ENCODE measurements around the gene PUS10.
"Not testable (repeated sequence)": the region's sequence is repeated elsewhere in the genome, so short reads cannot be mapped to it uniquely, and the experiment has no call there.

Gene PUS10

DNA sequence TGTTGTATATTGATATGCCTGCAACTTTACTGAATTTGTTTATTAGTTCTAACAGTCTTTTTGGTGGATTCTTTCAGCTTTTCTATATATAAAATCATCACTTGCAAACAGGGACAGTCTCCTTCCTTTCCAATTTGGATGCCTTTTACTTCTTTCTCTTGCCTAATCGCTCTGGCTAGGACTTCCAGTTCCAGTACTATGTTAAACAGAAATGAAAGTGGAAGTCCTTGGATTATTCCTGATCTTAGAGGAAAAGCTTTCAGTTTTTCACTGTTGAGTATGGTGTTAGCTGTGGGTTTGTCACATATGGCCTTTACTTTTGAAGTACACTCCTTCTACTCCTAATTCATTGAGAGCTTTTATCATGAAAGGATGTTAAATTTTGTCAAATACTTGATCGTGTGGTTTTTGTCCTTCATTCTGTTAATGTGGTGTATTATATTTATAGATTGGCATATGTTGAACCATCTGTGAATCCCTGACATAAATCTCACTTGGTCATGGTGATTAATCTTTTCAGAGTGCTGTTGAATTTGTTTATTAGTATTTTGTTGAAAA lies 83.8 kb downstream of the PUS10 start:
- Histone ChIP-seq H3K27me3 (ENCODE audit: control insufficient read depth in 3 of 3, insufficient read depth in 3 of 3, low read depth in 1 of 3, low read length in 3 of 3) (no peaks in the 10 kb centered on the region), H3K18ac (ENCODE audit: low read length) (no peak overlapping the region), H3K9ac (ENCODE audit: low read depth, low read length, poor library complexity) (no peak overlapping the region), H2BK12ac (ENCODE audit: low read length) (no peak overlapping the region), H3K79me1 (ENCODE audit: low read depth, low read length) (no peaks in the 10 kb centered on the region), H2AK5ac (ENCODE audit: low read depth, low read length) (no peak overlapping the region), H3K23ac (ENCODE audit: low read depth, low read length, poor library complexity) (no peak overlapping the region), H2AFZ (ENCODE audit: low read length) (no peak overlapping the region), H2BK15ac (ENCODE audit: low read length) (no peak overlapping the region), H4K91ac (ENCODE audit: low read depth, low read length, poor library complexity) (no peak overlapping the region), H3K14ac (ENCODE audit: low read length) (no peak overlapping the region), H4K8ac (ENCODE audit: low read depth, low read length) (no peak overlapping the region), H3K27ac (replicated peaks; ENCODE audit: low read length) (no peak overlapping the region), H2BK120ac (ENCODE audit: low read depth, low read length) (no peak overlapping the region), H3K4me1 (ENCODE audit: control insufficient read depth in 2 of 2, insufficient read depth in 1 of 2, low read depth in 1 of 2, low read length in 2 of 2) (no peaks in the 10 kb centered on the region), H3K36me3 (replicated peaks in 1 of 2; ENCODE audit: control insufficient read depth in 2 of 2, insufficient read depth in 2 of 2, low read length in 2 of 2) (peaks cover 0 to 17% of the 10 kb centered on the region in 2 donors), H3K4ac (ENCODE audit: low read length) (no peak overlapping the region), H3K4me3 (ENCODE audit: low read length in 2 of 2) (no peak overlapping the region), H3K4me2 (ENCODE audit: insufficient read depth, low read length, poor library complexity, severe bottlenecking) (no peak overlapping the region), H2BK5ac (ENCODE audit: low read length) (no peak overlapping the region), H3K9me3 (replicated peaks in 1 of 2; ENCODE audit: control insufficient read depth in 2 of 2, insufficient read depth in 1 of 2, low read depth in 1 of 2, low read length in 2 of 2) (peaks cover 0 to 2% of the 10 kb centered on the region in 2 donors)
- no CpG with 5 or more reads among the region's 2 CpGs for WGBS, 2 donors (ENCODE audit: extremely low coverage in 2 of 2, insufficient read length in 2 of 2, insufficient replicate concordance in 1 of 2)
- DNase-seq (ENCODE audit: low spot score): no peak

DNA sequence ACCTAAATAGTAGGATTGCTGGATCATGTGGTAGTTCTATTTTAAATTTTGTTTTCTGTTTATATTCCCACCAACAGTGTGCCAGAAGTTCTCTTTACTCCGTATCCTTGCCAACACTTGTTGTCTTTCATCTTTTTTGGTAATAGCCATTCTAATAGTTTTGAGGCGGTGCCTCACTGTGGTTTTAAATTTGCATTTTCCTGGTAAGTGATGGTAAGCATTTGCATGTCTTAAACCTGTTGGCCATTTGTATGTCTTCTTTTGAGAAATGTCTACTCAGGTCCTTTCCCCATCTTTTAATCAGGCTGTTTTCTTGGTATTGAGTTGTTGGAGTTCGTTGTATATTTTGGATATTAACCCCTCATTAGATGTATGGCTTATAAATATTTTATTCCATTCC lies 85.1 kb downstream of the PUS10 start:
- Histone ChIP-seq H4K91ac (ENCODE audit: low read depth, low read length, poor library complexity) (no peak overlapping the region), H3K4me1 (ENCODE audit: control insufficient read depth in 2 of 2, insufficient read depth in 1 of 2, low read depth in 1 of 2, low read length in 2 of 2) (no peaks in the 10 kb centered on the region), H3K14ac (ENCODE audit: low read length) (no peak overlapping the region), H3K18ac (ENCODE audit: low read length) (no peak overlapping the region), H3K23ac (ENCODE audit: low read depth, low read length, poor library complexity) (no peak overlapping the region), H3K4me2 (ENCODE audit: insufficient read depth, low read length, poor library complexity, severe bottlenecking) (no peak overlapping the region), H3K9ac (ENCODE audit: low read depth, low read length, poor library complexity) (no peak overlapping the region), H4K8ac (ENCODE audit: low read depth, low read length) (no peak overlapping the region), H3K79me1 (ENCODE audit: low read depth, low read length) (no peaks in the 10 kb centered on the region), H2BK120ac (ENCODE audit: low read depth, low read length) (no peak overlapping the region), H3K27ac (replicated peaks; ENCODE audit: low read length) (no peak overlapping the region), H2AK5ac (ENCODE audit: low read depth, low read length) (no peak overlapping the region), H3K9me3 (replicated peaks in 1 of 2; ENCODE audit: control insufficient read depth in 2 of 2, insufficient read depth in 1 of 2, low read depth in 1 of 2, low read length in 2 of 2) (no peaks in the 10 kb centered on the region), H3K4ac (ENCODE audit: low read length) (no peak overlapping the region), H2AFZ (ENCODE audit: low read length) (no peak overlapping the region), H3K4me3 (ENCODE audit: low read length in 2 of 2) (no peak overlapping the region), H3K27me3 (ENCODE audit: control insufficient read depth in 3 of 3, insufficient read depth in 3 of 3, low read depth in 1 of 3, low read length in 3 of 3) (no peaks in the 10 kb centered on the region), H2BK5ac (ENCODE audit: low read length) (no peak overlapping the region), H2BK12ac (ENCODE audit: low read length) (no peak overlapping the region), H2BK15ac (ENCODE audit: low read length) (no peak overlapping the region), H3K36me3 (replicated peaks in 1 of 2; ENCODE audit: control insufficient read depth in 2 of 2, insufficient read depth in 2 of 2, low read length in 2 of 2) (peaks cover 0 to 18% of the 10 kb centered on the region in 2 donors)
- no CpG with 5 or more reads among the region's 3 CpGs for WGBS, 2 donors (ENCODE audit: extremely low coverage in 2 of 2, insufficient read length in 2 of 2, insufficient replicate concordance in 1 of 2)
- no peak for DNase-seq (ENCODE audit: low spot score)

DNA sequence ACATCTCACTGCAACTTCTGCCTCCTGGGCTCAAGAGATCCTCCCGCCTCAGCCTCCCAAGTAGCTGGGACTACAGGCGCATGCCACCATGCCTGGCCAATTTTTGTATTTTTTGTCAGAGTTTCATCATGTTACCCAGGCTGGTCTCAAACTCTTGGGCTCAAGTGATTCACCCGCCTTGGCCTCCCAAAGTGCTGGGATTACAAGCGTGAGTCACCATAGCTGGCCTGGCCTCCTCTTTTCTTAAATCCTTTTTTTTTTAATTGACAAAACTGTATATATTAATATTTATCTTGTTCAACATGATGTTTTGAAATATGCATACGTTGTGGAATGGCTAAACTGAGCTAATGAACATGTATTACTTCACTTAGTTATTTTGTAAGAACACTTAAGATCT lies 86.0 kb downstream of the PUS10 start:
- no CpG with 5 or more reads among the region's 5 CpGs for WGBS, 2 donors (ENCODE audit: extremely low coverage in 2 of 2, insufficient read length in 2 of 2, insufficient replicate concordance in 1 of 2)
- H3K4ac ChIP-seq (ENCODE audit: low read length): not testable (repeated sequence)

DNA sequence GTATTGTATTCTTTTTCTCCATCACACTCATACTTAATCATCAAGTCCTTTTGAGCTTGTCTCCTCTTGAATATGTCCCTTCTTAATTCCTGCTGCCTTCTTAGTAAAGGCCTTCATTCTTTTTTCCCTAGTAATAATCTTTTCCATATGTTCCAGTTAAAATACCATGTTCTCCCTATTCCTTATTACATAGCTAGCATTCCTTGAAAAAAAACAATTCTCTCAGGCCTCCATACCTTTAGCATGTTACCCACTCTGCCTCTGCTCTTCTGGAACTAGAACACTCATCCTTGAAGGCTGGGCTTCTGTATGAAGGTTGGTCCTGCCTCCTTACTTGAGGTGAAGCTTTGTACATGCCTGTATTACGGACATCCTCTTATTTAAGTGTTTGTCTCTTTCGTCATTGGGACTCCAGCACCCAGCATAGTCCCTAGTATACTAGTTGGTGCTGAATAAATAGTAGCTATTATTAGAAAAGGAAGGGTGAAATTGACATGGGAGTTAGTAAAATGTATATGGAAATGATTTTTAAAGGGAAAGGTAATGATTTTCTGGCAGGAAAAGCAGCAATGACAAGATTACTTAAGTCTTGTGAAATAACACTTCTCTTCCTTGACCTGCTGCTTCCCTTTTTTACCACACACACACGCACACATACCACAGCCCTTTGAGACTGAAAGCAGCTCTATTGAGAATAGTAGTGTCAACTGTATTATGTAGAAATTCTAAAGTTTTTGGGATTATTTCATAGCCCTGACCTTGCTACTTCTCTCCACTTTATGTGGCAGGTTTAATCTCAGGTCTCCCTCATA lies 91.1 kb downstream of the PUS10 start:
- Histone ChIP-seq H3K36me3 (replicated peaks in 1 of 2; ENCODE audit: control insufficient read depth in 2 of 2, insufficient read depth in 2 of 2, low read length in 2 of 2) (peaks cover 2 to 41% of the 10 kb centered on the region in 2 donors), H2BK15ac (ENCODE audit: low read length) (no peak overlapping the region), H3K79me1 (ENCODE audit: low read depth, low read length) (no peaks in the 10 kb centered on the region), H3K27ac (replicated peaks; ENCODE audit: low read length) (no peak overlapping the region), H4K8ac (ENCODE audit: low read depth, low read length) (no peak overlapping the region), H3K23ac (ENCODE audit: low read depth, low read length, poor library complexity) (no peak overlapping the region), H4K91ac (ENCODE audit: low read depth, low read length, poor library complexity) (no peak overlapping the region), H3K9ac (ENCODE audit: low read depth, low read length, poor library complexity) (no peak overlapping the region), H2AFZ (ENCODE audit: low read length) (no peak overlapping the region), H3K18ac (ENCODE audit: low read length) (no peak overlapping the region), H3K14ac (ENCODE audit: low read length) (no peak overlapping the region), H3K4me2 (ENCODE audit: insufficient read depth, low read length, poor library complexity, severe bottlenecking) (no peak overlapping the region), H3K4ac (ENCODE audit: low read length) (no peak overlapping the region), H2AK5ac (ENCODE audit: low read depth, low read length) (no peak overlapping the region), H3K27me3 (ENCODE audit: control insufficient read depth in 3 of 3, insufficient read depth in 3 of 3, low read depth in 1 of 3, low read length in 3 of 3) (no peaks in the 10 kb centered on the region), H2BK120ac (ENCODE audit: low read depth, low read length) (no peak overlapping the region), H2BK5ac (ENCODE audit: low read length) (no peak overlapping the region), H3K4me3 (ENCODE audit: low read length in 2 of 2) (no peak overlapping the region), H3K4me1 (ENCODE audit: control insufficient read depth in 2 of 2, insufficient read depth in 1 of 2, low read depth in 1 of 2, low read length in 2 of 2) (no peaks in the 10 kb centered on the region), H3K9me3 (replicated peaks in 1 of 2; ENCODE audit: control insufficient read depth in 2 of 2, insufficient read depth in 1 of 2, low read depth in 1 of 2, low read length in 2 of 2) (no peaks in the 10 kb centered on the region), H2BK12ac (ENCODE audit: low read length) (no peak overlapping the region)
- no peak for DNase-seq (ENCODE audit: low spot score)
- no CpG with 5 or more reads among the region's 3 CpGs for WGBS, 2 donors (ENCODE audit: extremely low coverage in 2 of 2, insufficient read length in 2 of 2, insufficient replicate concordance in 1 of 2)

More for the DNA sequence above, 86.0 kb downstream of the PUS10 start:
- not testable (repeated sequence) for H3K9me3 ChIP-seq (replicated peaks in 1 of 2; ENCODE audit: control insufficient read depth in 2 of 2, insufficient read depth in 1 of 2, low read depth in 1 of 2, low read length in 2 of 2); H3K27ac ChIP-seq (replicated peaks; ENCODE audit: low read length); H3K14ac ChIP-seq (ENCODE audit: low read length); H3K79me1 ChIP-seq (ENCODE audit: low read depth, low read length); H2BK120ac ChIP-seq (ENCODE audit: low read depth, low read length); H2BK15ac ChIP-seq (ENCODE audit: low read length); H3K4me2 ChIP-seq (ENCODE audit: insufficient read depth, low read length, poor library complexity, severe bottlenecking); H2AK5ac ChIP-seq (ENCODE audit: low read depth, low read length); H3K4me1 ChIP-seq (ENCODE audit: control insufficient read depth in 2 of 2, insufficient read depth in 1 of 2, low read depth in 1 of 2, low read length in 2 of 2); H3K4me3 ChIP-seq (ENCODE audit: low read length in 2 of 2); H3K9ac ChIP-seq (ENCODE audit: low read depth, low read length, poor library complexity); H3K18ac ChIP-seq (ENCODE audit: low read length); H4K91ac ChIP-seq (ENCODE audit: low read depth, low read length, poor library complexity); H4K8ac ChIP-seq (ENCODE audit: low read depth, low read length); H3K23ac ChIP-seq (ENCODE audit: low read depth, low read length, poor library complexity); H2AFZ ChIP-seq (ENCODE audit: low read length); H3K27me3 ChIP-seq (ENCODE audit: control insufficient read depth in 3 of 3, insufficient read depth in 3 of 3, low read depth in 1 of 3, low read length in 3 of 3); DNase-seq (ENCODE audit: low spot score); H2BK12ac ChIP-seq (ENCODE audit: low read length); H2BK5ac ChIP-seq (ENCODE audit: low read length)
- peaks cover 0 to 20% of the 10 kb centered on the region in 2 donors for H3K36me3 ChIP-seq (replicated peaks in 1 of 2; ENCODE audit: control insufficient read depth in 2 of 2, insufficient read depth in 2 of 2, low read length in 2 of 2)

Data from neuronal stem cell (in vitro differentiated cells).